RCC 7860 (cell line): ENCODE measurements around the gene KCNMA1.
A peak's percentile ranks its signal among the peaks of the same experiment; 100 is the strongest.

Experiments
- DNase-seq: peaks from one replicate; pipeline ENCODE4 v3.0.0-alpha.2; 2015; ENCODE audit warnings: low spot score
- FAIRE-seq: peaks from 2 replicates; lab custom pipeline; 2012; peaks lifted over from hg19 to GRCh38; lab: Jason Lieb, UNC

Gene KCNMA1

DNA sequence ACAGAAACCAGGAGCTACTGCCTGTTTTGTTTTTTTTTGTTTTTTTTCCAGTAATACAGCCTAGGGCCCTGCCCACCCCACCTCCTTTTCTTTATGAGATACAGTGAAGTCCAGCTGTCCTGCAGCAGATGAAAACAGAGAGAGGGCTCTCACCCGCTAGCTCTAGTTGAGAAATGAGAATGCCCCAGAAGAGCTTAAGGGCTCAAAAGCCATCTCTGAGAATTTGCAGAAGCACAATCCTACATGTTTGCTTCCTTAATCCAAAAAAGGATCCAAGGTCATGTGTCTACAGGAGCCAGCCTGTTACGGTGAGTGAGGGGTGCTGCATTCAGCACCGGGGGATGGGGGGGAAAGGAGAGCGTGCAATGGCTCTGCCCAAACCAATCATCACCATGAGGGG, 122.7 kb downstream of the KCNMA1 start:
- no peak for DNase-seq
- no peak for FAIRE-seq

DNA sequence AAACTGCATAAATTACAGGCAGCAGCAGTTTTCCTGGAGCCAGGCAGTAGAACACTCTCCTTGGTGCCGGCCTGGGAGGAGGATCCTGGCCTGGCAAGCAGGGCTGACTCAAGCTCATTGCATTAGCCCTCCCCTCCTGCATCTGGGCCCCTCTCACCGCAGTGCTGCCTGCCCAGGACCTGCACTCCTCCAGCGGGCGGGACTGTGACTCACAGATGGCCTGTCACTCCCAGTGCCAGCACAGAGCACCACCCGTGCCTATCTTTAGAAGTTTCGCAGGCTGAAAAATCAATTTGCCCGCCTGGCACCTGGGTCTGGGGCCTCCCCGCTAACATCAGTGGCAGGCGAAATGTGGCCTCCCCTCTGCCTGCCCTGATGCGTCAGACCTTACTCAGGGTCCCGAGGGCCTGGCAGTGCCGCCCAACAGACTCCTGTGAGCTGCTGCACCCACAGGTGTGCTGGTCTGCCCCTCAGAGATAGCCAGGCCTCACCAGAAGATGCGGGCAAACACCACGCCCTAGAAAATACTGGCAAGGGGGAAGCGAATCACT, 123.8 kb downstream of the KCNMA1 start:
- peak; percentile 96 for DNase-seq

GRCh38 chr10:77513220-77513619, 124.4 kb downstream of the KCNMA1 start:
- no peak for DNase-seq
- FAIRE-seq: no peak

More for the DNA sequence above, 123.8 kb downstream of the KCNMA1 start:
- FAIRE-seq: peak; percentile 96

DNA sequence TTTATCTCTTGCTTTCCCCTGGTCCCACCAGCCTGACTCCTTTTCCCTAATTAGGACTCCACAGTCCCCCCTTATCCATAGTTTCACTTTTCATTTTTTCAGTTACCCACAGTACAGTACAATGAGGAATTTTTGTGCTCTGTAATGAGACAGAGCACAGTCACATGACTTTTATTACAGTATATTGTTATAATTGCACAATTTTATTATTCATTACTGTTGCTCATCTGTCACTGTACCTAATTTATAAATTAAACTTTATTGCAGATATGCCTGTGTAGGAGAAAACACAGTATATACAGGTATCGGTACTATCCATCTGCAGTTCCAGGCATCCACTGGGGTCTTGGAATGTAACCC, 125.4 kb downstream of the KCNMA1 start:
- FAIRE-seq: peak; percentile 36
- DNase-seq: no peak

DNA sequence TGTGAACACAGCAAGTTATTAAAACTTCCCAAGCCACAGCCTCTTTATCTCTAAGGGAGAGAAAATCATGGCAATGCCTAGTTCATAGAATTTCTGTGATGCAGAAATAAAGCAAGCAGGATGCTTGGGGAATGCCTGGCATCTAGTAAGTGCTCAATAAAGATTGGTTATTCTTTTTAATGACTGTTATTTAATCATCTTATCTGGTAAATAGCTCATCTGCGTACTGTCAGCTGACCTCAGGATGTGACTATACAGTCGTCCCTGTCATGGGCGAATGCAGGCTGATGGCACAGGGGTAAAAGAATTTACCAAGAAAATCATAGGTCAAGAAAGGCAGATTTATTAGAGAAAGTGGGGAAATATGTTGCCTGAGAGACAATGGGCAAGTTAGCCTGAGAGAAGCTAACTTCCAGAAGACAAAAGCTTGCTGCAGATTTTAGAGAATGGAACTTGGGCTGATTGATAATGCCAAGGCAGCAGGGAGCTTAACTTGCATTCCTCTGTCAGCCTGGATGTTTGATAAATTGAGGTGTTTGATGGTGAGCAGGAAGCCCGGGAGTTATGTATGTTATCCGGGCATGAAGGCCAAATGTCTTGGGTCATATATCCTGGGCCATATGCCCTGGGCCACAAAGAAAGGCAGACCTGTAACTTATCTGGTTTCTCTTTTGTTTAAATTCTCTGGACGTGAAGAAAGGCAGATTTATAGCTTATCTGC, 126.0 kb downstream of the KCNMA1 start:
- FAIRE-seq: peak; percentile 60

GRCh38 chr10:77510695-77511094, 126.9 kb downstream of the KCNMA1 start:
- DNase-seq (no peak), FAIRE-seq (no peak)

More for the DNA sequence above, 126.0 kb downstream of the KCNMA1 start:
- DNase-seq: peak; percentile 35

- FAIRE-seq (no peak), DNase-seq (no peak)
These were observed 127.3 kb downstream of the KCNMA1 start for GRCh38 chr10:77510294-77510693.

GRCh38 chr10:77509391-77509790, 128.2 kb downstream of the KCNMA1 start:
- no peak for DNase-seq
- FAIRE-seq: no peak

DNA sequence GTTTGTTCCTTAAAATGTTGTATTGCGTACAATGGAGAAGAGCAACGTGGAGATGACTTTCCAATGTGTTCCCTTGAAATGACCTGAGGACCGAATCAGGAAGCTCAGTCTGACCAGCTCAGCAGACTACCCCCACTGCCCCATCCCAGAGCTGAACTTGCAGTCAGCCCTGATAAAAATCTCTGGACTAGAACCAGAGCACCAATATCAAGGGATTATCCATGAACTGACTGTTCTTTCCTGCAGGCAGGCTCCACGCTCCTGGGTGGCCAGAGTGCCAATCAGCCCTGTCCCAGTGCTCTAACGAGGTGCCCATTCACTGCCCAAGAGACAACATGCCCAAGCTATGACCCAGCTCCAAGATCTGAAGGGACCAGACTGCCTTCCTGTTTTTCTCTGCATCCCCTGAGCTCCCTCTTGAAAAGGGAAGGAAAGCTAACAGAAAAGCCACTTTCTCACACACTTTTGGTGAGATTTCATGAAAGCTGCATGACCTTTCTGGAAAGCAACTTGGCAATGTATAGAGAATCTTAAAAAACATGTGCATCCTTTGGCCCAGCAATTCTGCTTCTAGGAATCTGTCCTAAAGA, 130.2 kb downstream of the KCNMA1 start:
- peak; percentile 86 for DNase-seq
- peak; percentile 87 for FAIRE-seq

- FAIRE-seq: no peak
- peak; percentile 43 for DNase-seq
These were observed 130.9 kb downstream of the KCNMA1 start for GRCh38 chr10:77506517-77507200.

DNA sequence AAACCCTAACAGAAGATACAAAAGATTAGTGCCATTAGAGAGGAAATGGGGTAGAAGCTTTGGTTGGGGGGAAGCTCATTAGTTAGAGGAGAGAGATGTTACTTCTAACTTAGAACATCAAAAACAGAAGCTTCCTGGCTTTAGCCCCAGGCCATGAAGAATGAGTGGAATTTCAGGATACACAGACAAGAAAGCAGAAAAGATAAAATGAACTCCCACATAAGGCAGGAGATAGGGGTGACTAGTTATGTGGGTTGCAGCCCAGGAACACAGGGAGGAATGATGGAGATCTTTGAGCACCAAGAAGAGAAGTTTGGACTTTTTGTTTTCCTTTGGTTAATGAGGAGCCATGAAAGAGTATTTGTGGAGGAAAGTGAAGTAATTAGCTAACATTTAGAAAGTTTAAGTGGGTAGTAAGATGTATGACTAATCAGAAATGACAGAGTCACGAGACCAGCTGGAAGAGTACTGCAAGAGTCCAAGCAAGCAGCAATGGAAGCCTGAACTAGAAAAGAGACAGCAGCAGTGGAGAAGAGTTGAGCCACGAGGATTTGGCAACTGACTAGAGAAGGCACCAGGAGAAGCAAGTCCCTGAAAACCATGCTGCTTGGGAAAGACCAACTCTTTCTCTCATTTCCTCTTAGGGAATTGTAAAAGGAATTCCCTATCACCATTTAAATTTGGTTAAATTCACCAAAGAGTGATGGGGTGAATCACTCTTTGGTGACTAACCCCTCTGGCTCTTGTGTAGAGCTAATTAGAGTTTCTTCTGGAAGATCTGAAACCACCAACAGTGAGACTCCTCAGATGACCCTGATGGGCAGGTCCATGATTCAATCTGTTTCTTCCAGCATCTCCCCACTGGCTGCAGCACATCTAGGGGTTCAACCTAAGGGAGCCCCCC, 131.9 kb downstream of the KCNMA1 start:
- DNase-seq: peak; percentile 93
- FAIRE-seq: no peak

GRCh38 chr10:77504873-77505257, 132.7 kb downstream of the KCNMA1 start:
- FAIRE-seq (peak; percentile 98), DNase-seq (peak; percentile 98)

- FAIRE-seq: no peak
- DNase-seq: peak; percentile 80
These were observed 133.3 kb downstream of the KCNMA1 start for GRCh38 chr10:77504196-77504872.

- peak; percentile 73 for DNase-seq
- no peak for FAIRE-seq
These were observed 135.8 kb downstream of the KCNMA1 start for GRCh38 chr10:77501846-77502261.

GRCh38 chr10:77501152-77501845, 136.3 kb downstream of the KCNMA1 start:
- peak; percentile 97 for DNase-seq
- no peak for FAIRE-seq

DNA sequence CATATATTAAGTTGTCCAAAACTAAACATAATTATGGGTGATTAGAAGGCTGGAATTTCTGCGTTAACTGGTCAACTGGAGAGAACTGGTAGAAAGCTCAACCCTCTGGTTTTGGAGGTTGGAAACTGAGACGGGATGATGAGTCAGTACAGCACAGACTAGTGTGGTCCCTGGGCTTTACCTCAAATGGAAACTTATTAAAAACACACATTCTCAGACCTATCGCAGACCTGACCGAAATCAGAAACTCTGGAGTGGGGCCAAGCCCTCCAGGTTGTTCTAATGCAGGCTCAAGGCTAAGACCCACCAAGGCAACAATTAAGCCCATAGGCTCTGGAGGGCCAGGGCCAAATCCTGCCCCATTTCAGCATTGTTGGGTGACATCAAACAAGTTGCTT, 136.9 kb downstream of the KCNMA1 start:
- FAIRE-seq (peak; percentile 97), DNase-seq (peak; percentile 84)

GRCh38 chr10:77498829-77499228, 138.8 kb downstream of the KCNMA1 start:
- no peak for FAIRE-seq
- DNase-seq: no peak

- FAIRE-seq (no peak), DNase-seq (no peak)
These were observed 139.4 kb downstream of the KCNMA1 start for GRCh38 chr10:77498210-77498609.

GRCh38 chr10:77497748-77498147, 139.9 kb downstream of the KCNMA1 start:
- FAIRE-seq (no peak), DNase-seq (no peak)
